ENCODE measurements around the gene GPATCH4.

GPATCH4 gene

GRCh38 chr1:156544592-156545102, 56.6 kb downstream of the GPATCH4 start:
- FAIRE-seq, result no peak

Data from endometrium (tissue), 2 donors.